CD4-positive, alpha-beta T cell (primary cell): Measurements from ENCODE around the gene PRKAG1. TPM values are rescaled to one million over a fixed set of nuclear protein-coding genes. Genes with fewer than 3 reads are reported as not detected.

Source experiments
- ATAC-seq: fragments of 200-7000 bp; cut with Tn5 transposase; one replicate; pipeline ENCODE4 v1.10.0; 2022; ENCODE audit warnings: mild to moderate bottlenecking; ENCODE audit not compliant: poor library complexity
- CTCF ChIA-PET: fragments of 350-600 bp; sonication (Branson Sonifier 250); formaldehyde crosslinking; loops from one replicate; lab custom pipeline; 2021; ENCODE audit warnings: antibody characterized with exemption, inconsistent platforms; lab: Charles Lee
- POLR2A ChIA-PET: fragments of 350-600 bp; sonication (Branson Sonifier 250); formaldehyde crosslinking; loops from one replicate; lab custom pipeline; 2021; ENCODE audit warnings: antibody characterized with exemption, inconsistent platforms; lab: Charles Lee
- DNase-seq, 14 experiments: peaks; one replicate each; pipeline ENCODE4 v3.0.0-alpha.2; 2013 to 2020; ENCODE audit warnings: mixed read lengths in 2 of 14
- H3K27ac ChIP-seq, 2 donors: one replicate each; pipeline versions ENCODE4 v1.5.1 to v1.7.0; 2013; ENCODE audit warnings: low read length in 2 of 2, low read depth in 1 of 2, mild to moderate bottlenecking in 1 of 2
- H3K27me3 ChIP-seq, 2 experiments: 1 replicate in 1 of 2; 2 replicates in 1 of 2; pipeline versions ENCODE4 v1.6.1 to v1.7.0; 2013; ENCODE audit warnings: low read length in 2 of 2, control low read depth in 1 of 2, mild to moderate bottlenecking in 1 of 2, moderate library complexity in 1 of 2; ENCODE audit not compliant: insufficient read depth in 2 of 2, control insufficient read depth in 1 of 2
- H3K36me3 ChIP-seq: one replicate; pipeline ENCODE4 v1.6.1; 2013; ENCODE audit warnings: low read length, control low read depth; ENCODE audit not compliant: insufficient read depth
- H3K4me1 ChIP-seq: one replicate; pipeline ENCODE4 v1.6.1; 2013; ENCODE audit warnings: low read length, control low read depth; ENCODE audit not compliant: insufficient read depth
- H3K4me3 ChIP-seq: one replicate; pipeline ENCODE4 v1.5.1; 2013; ENCODE audit warnings: mild to moderate bottlenecking, low read length, moderate library complexity
- H3K9me3 ChIP-seq, 2 experiments: 1 replicate in 1 of 2; 2 replicates in 1 of 2; pipeline versions ENCODE4 v1.6.1 to v1.7.0; 2013; ENCODE audit warnings: low read length in 2 of 2, mild to moderate bottlenecking in 2 of 2, control low read depth in 1 of 2, moderate library complexity in 1 of 2; ENCODE audit not compliant: control insufficient read depth in 1 of 2, insufficient read depth in 1 of 2
- H3K27ac Mint-ChIP-seq: one replicate; pipeline ENCODE4 v1.8.0; 2020; ENCODE audit warnings: mixed read lengths
- H3K27me3 Mint-ChIP-seq: one replicate; pipeline ENCODE4 v1.8.0; 2021; ENCODE audit warnings: mixed read lengths
- H3K36me3 Mint-ChIP-seq: one replicate; pipeline ENCODE4 v1.8.0; 2021; ENCODE audit warnings: low read depth, mixed read lengths
- H3K4me1 Mint-ChIP-seq: one replicate; pipeline ENCODE4 v1.8.0; 2021; ENCODE audit warnings: low read depth, mixed read lengths
- H3K4me3 Mint-ChIP-seq: one replicate; pipeline ENCODE4 v1.8.0; 2020; ENCODE audit warnings: mild to moderate bottlenecking, mixed read lengths
- H3K9me3 Mint-ChIP-seq: one replicate; pipeline ENCODE4 v1.8.0; 2020; ENCODE audit warnings: mixed read lengths
- intact Hi-C, 2 experiments: fragments of 100-400 bp; cut with DNase I in 1 of 2; cut with micrococcal nuclease in 1 of 2; formaldehyde crosslinking; loops; one replicate each; pipeline versions ENCODE4 v1.15.1 to v1.9.0; 2023 to 2025; cut with DNase I, micrococcal nuclease
- total RNA-seq, 174 experiments: library from RNA in 2 of 174; stranded (reverse) in 2 of 174; gene quantifications; one replicate each; pipeline ENCODE4 v1.2.3 and lab custom pipeline; 2021 to 2026
- TF ChIP-seq, protein P1 (sequence below): fragments of 200-600 bp; IDR thresholded peaks from one replicate; pipeline ENCODE4 v1.8.0; 2022; ENCODE audit warnings: antibody characterized with exemption, mild to moderate bottlenecking

The PRKAG1 gene
- total RNA-seq, 2 experiments from 2014 or later = 34.6 to 38.2 TPM

DNA sequence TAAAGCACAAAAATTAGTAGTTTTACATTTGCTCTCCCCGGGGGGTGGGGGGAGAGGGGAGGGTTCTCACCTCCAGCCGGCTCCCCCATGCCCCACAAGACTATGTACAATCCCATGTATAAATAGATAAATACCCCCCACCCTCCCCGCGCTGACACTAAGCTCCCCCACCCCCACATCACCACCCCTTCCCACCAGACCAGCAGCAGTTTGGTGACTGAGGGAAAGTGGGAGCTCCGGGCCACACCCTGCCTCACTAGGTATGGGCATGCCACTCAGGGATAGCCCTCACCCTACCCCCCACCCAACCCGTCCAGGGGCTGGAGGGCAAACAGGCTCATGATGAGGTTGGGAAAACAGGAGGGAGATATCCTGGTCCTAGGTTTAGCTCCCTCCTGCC is 1.9 kb upstream of the PRKAG1 start:
- POLR2A ChIA-PET = interaction anchor here (0.7 to 1.9 kb wide), 9 partner anchors 8 to 111 kb away, joined by 3 to 6 read pairs (median 4); partner anchors contain the start of genes DDN, RHEBL1 and TUBA1B
- no peaks in the 10 kb centered on the region for H3K9me3 ChIP-seq
- TF ChIP-seq, protein P1, sequence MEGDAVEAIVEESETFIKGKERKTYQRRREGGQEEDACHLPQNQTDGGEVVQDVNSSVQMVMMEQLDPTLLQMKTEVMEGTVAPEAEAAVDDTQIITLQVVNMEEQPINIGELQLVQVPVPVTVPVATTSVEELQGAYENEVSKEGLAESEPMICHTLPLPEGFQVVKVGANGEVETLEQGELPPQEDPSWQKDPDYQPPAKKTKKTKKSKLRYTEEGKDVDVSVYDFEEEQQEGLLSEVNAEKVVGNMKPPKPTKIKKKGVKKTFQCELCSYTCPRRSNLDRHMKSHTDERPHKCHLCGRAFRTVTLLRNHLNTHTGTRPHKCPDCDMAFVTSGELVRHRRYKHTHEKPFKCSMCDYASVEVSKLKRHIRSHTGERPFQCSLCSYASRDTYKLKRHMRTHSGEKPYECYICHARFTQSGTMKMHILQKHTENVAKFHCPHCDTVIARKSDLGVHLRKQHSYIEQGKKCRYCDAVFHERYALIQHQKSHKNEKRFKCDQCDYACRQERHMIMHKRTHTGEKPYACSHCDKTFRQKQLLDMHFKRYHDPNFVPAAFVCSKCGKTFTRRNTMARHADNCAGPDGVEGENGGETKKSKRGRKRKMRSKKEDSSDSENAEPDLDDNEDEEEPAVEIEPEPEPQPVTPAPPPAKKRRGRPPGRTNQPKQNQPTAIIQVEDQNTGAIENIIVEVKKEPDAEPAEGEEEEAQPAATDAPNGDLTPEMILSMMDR = no peak
- H3K27me3 ChIP-seq = no peaks in the 10 kb centered on the region
- Mint-ChIP-seq H3K36me3 (peaks cover 76% of the 10 kb centered on the region), H3K4me3 (no peak overlapping the region), H3K27ac (peak overlapping the region; percentile 99), H3K27me3 (no peaks in the 10 kb centered on the region), H3K4me1 (peaks cover 36% of the 10 kb centered on the region), H3K9me3 (no peaks in the 10 kb centered on the region)
- H3K27ac ChIP-seq = peak overlapping the region in 1 of 2 donors; percentile 30
- no peak for ATAC-seq
- H3K36me3 ChIP-seq = peaks cover 48% of the 10 kb centered on the region
- DNase-seq = no peak
- peaks cover 27% of the 10 kb centered on the region for H3K4me1 ChIP-seq
- H3K4me3 ChIP-seq = no peak overlapping the region
- CTCF ChIA-PET = interaction anchor here (0.9 to 2.9 kb wide), 7 partner anchors 9 to 78 kb away, joined by 3 to 39 read pairs (median 5); partner anchors contain the start of genes ARF3 and WNT1
- intact Hi-C loops = loop anchor here in 1 of 2 experiments (2.0 kb wide), 1 partner anchor 36 kb away; no protein-coding TSS in a partner anchor

DNA sequence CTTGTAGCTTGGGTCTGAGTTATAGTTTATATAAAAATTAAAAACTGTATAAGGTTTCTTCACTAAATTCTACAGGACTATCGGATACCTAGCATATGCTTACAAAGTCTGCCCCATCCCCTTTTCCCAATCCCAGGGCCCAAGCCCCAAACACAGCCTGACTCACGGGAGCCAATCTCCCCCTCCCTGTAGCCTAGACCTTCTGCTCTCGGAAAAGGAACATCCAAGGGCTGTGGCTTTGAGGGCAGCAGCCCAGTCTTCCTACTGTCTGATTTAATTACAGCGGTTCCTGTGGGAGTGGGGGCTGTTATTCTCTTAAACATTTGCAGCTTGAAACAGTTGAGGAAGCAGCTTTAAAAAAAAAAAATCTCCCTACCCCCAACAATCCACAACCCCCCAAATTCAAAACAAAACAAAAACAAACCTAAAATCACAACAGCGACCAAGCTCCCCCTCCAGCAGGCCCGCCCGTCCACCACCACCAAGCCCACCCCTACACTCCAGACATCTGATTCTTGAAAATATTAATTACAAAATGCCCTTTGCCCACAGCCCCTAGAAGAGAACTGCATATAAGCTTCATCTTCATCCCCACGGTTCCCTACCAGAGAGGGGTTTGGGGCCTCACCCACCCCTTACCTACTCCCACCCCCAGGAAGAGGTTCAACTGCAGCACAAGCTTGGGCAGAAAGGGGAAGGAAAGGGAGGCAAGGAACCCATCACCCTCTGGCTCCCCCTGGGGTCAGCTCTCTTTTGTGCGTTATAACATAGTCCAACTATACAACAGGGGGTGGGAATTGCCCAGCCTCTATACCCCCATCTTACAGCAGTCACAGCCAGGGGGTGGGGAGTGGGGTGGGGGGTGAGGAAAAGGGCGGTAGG is 1.1 kb upstream of the PRKAG1 start:
- H3K27me3 ChIP-seq = no peaks in the 10 kb centered on the region
- H3K4me1 ChIP-seq = peaks cover 27% of the 10 kb centered on the region
- H3K4me3 ChIP-seq = peak overlapping the region; percentile 73
- ChIA-PET POLR2A (interaction anchor here (0.7 to 1.9 kb wide), 11 partner anchors 9 to 721 kb away, joined by 3 to 6 read pairs (median 4); partner anchors contain the start of genes DDN, RHEBL1, TMBIM6 and TUBA1B), CTCF (interaction anchor here (0.6 to 2.9 kb wide), 15 partner anchors 9 to 266 kb away, joined by 3 to 39 read pairs (median 5); partner anchors contain the start of genes ARF3, DDN and WNT1)
- peaks cover 75% of the 10 kb centered on the region for H3K36me3 Mint-ChIP-seq
- TF ChIP-seq, protein P1 = peak; percentile 28
- peak in 8 of 14 experiments; percentile 13 to 78 (median 35) for DNase-seq
- H3K36me3 ChIP-seq = peaks cover 41% of the 10 kb centered on the region
- peak overlapping the region; percentile 97 for H3K4me3 Mint-ChIP-seq
- no peak for ATAC-seq
- H3K27ac Mint-ChIP-seq = peak overlapping the region; percentile 99
- no peaks in the 10 kb centered on the region for H3K9me3 Mint-ChIP-seq
- intact Hi-C loops = loop anchor here (2.0 kb wide), 2 partner anchors 37 to 167 kb away; partner anchors contain the start of gene DDX23 (in 1 of the 2)
- H3K4me1 Mint-ChIP-seq = peaks cover 43% of the 10 kb centered on the region
- no peaks in the 10 kb centered on the region for H3K27me3 Mint-ChIP-seq
- no peaks in the 10 kb centered on the region for H3K9me3 ChIP-seq
- H3K27ac ChIP-seq = peak overlapping the region; percentile 94 to 97

GRCh38 chr12:49019120-49019430 is 499 bp upstream of the PRKAG1 start:
- H3K9me3 ChIP-seq = no peaks in the 10 kb centered on the region
- H3K27me3 ChIP-seq = no peaks in the 10 kb centered on the region
- H3K9me3 Mint-ChIP-seq = no peaks in the 10 kb centered on the region
- H3K27ac Mint-ChIP-seq = peak overlapping the region; percentile 99
- peaks cover 74% of the 10 kb centered on the region for H3K36me3 Mint-ChIP-seq
- H3K4me1 ChIP-seq = peaks cover 27% of the 10 kb centered on the region
- peak; percentile 32 for ATAC-seq
- H3K36me3 ChIP-seq = peaks cover 37% of the 10 kb centered on the region
- H3K4me1 Mint-ChIP-seq = peaks cover 49% of the 10 kb centered on the region
- H3K4me3 Mint-ChIP-seq = peak overlapping the region; percentile 97
- POLR2A ChIA-PET = interaction anchor here (0.9 to 1.9 kb wide), 5 partner anchors 22 to 722 kb away, joined by 3 to 5 read pairs (median 4); partner anchors contain the start of genes RHEBL1, TMBIM6 and TUBA1B
- intact Hi-C loops = loop anchor here in 1 of 2 experiments (2.0 kb wide), 2 partner anchors 38 to 166 kb away; partner anchors contain the start of gene DDX23
- no peak for DNase-seq
- peak overlapping the region; percentile 73 for H3K4me3 ChIP-seq
- CTCF ChIA-PET = interaction anchor here (0.6 to 2.9 kb wide), 13 partner anchors 10 to 266 kb away, joined by 3 to 39 read pairs (median 4); partner anchors contain the start of genes DDN and WNT1
- H3K27ac ChIP-seq = peak overlapping the region; percentile 94 to 97
- TF ChIP-seq, protein P1 = no peak
- H3K27me3 Mint-ChIP-seq = no peaks in the 10 kb centered on the region
